GM21619 (cell line): ENCODE measurements around the gene GTF2F1.
"Not testable (repeated sequence)": the region's sequence is repeated elsewhere in the genome, so short reads cannot be mapped to it uniquely, and the experiment has no call there.

Source experiments
- ATAC-seq: cut with Tn5 transposase; IDR thresholded peaks from one replicate; pipeline ENCODE4 v1.9.1; 2021; ENCODE audit not compliant: unreplicated experiment

GTF2F1 gene

GRCh38 chr19:6358003-6358402 lies 35.0 kb downstream of the GTF2F1 start:
- ATAC-seq = no peak

- ATAC-seq = no peak
These were observed 35.8 kb downstream of the GTF2F1 start for GRCh38 chr19:6357174-6357573.

- ATAC-seq = not testable (repeated sequence)
These were observed 37.5 kb downstream of the GTF2F1 start for GRCh38 chr19:6355321-6356040.

- no peak for ATAC-seq
These were observed 38.8 kb downstream of the GTF2F1 start for GRCh38 chr19:6354098-6354674.

GRCh38 chr19:6352381-6353165 lies 40.4 kb downstream of the GTF2F1 start:
- ATAC-seq = no peak

- ATAC-seq = no peak
These were observed 42.3 kb downstream of the GTF2F1 start for GRCh38 chr19:6350688-6351087.

GRCh38 chr19:6349271-6349670 lies 43.7 kb downstream of the GTF2F1 start:
- not testable (repeated sequence) for ATAC-seq

GRCh38 chr19:6343462-6343861 lies 49.5 kb downstream of the GTF2F1 start:
- no peak for ATAC-seq

- ATAC-seq = no peak
These were observed 52.3 kb downstream of the GTF2F1 start for GRCh38 chr19:6340493-6341201.

- no peak for ATAC-seq
These were observed 58.3 kb downstream of the GTF2F1 start for GRCh38 chr19:6334490-6335285.

- ATAC-seq = no peak
These were observed 59.5 kb downstream of the GTF2F1 start, which contains the start of gene ACER1 for GRCh38 chr19:6333439-6333838. Gene ACER1, minus strand, starts transcription at chr19:6333612. Its CDS starts 61 bp downstream, at chr19:6333551.
